Adrenal gland (tissue), 5 donors: ENCODE measurements around the gene SLC38A9.

ENCODE experiments used
- CTCF ChIP-seq, 6 experiments: fragments of 450-650 bp in 4 of 6; fragments of 200-600 bp in 2 of 6; sonication (generic) in 1 of 6; IDR thresholded peaks; 1 replicate in 5 of 6; 2 replicates in 1 of 6; pipeline versions ENCODE4 v1.5.1 to v1.8.0; 2016 to 2021; ENCODE audit warnings: antibody characterized with exemption in 6 of 6, mild to moderate bottlenecking in 2 of 6, moderate library complexity in 1 of 6
- POLR2A ChIP-seq, 2 donors: fragments of 450-650 bp; IDR thresholded peaks; one replicate each; pipeline ENCODE4 v1.6.1; 2017; ENCODE audit warnings: antibody characterized with exemption in 2 of 2, mild to moderate bottlenecking in 2 of 2, moderate library complexity in 1 of 2
- donor health status: DM: no; HTN: no; CAD: no.

DNA sequence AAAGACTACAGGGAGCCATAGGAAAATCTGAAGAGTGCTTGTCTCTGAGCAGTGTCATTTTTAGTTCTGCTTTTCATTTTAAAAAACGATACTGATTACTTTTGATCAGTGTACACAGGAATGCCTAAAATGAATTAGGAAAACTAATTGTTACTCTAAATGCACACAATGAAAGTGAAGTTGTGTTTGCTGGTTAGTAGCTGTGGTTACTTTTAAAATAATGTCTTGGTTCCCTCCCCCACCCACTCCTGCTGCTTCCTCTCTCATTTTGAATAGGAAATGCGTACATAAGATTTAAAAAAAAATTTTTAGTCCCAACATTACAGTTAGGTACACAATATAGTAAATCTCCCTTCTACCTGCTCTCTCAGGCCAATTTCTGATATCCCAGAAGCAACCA, 129.9 kb downstream of the SLC38A9 start:
- TF ChIP-seq CTCF (IDR thresholded peaks at IDR 0.05) (no peak), POLR2A (IDR thresholded peaks at IDR 0.05) (no peak)
